GM18508 (cell line): ENCODE results near the gene CALHM3.

Experiments
- ATAC-seq: cut with Tn5 transposase; IDR thresholded peaks from one replicate; pipeline ENCODE4 v1.9.1; 2021; ENCODE audit warnings: moderate number of reproducible peaks; ENCODE audit not compliant: insufficient read depth, unreplicated experiment

Gene CALHM3

GRCh38 chr10:103451831-103452505, 27.1 kb downstream of the CALHM3 start, which contains the start of gene CALHM2:
CALHM2 (minus strand) TSS chr10:103452370; CDS start chr10:103449941, 2,429 bp downstream.
- ATAC-seq, result no peak

- ATAC-seq, result no peak
Measured at GRCh38 chr10:103451091-103451813, 27.8 kb downstream of the CALHM3 start.

- no peak for ATAC-seq
Measured at GRCh38 chr10:103450201-103450695, 28.8 kb downstream of the CALHM3 start.

- no peak for ATAC-seq
Measured at GRCh38 chr10:103449208-103450144, 29.6 kb downstream of the CALHM3 start.

GRCh38 chr10:103448746-103449145, 30.3 kb downstream of the CALHM3 start:
- no peak for ATAC-seq

- ATAC-seq, result no peak
Measured at GRCh38 chr10:103447187-103447586, 31.9 kb downstream of the CALHM3 start.

GRCh38 chr10:103445767-103446567, 33.1 kb downstream of the CALHM3 start:
- ATAC-seq, result no peak

GRCh38 chr10:103445366-103445765, 33.7 kb downstream of the CALHM3 start:
- ATAC-seq, result no peak

GRCh38 chr10:103444478-103444877, 34.6 kb downstream of the CALHM3 start:
- ATAC-seq, result no peak

GRCh38 chr10:103443475-103444185, 35.4 kb downstream of the CALHM3 start:
- ATAC-seq, result no peak

GRCh38 chr10:103442031-103442461, 37.0 kb downstream of the CALHM3 start:
- no peak for ATAC-seq

- no peak for ATAC-seq
Measured at GRCh38 chr10:103441611-103442010, 37.4 kb downstream of the CALHM3 start.

GRCh38 chr10:103441206-103441605, 37.8 kb downstream of the CALHM3 start:
- ATAC-seq, result no peak

- ATAC-seq, result no peak
Measured at GRCh38 chr10:103440416-103440815, 38.6 kb downstream of the CALHM3 start.

- ATAC-seq, result no peak
Measured at GRCh38 chr10:103439776-103440175, 39.3 kb downstream of the CALHM3 start.

- no peak for ATAC-seq
Measured at GRCh38 chr10:103433858-103434257, 45.2 kb downstream of the CALHM3 start.

GRCh38 chr10:103431902-103432301, 47.1 kb downstream of the CALHM3 start:
- no peak for ATAC-seq

- no peak for ATAC-seq
Measured at GRCh38 chr10:103429647-103430046, 49.4 kb downstream of the CALHM3 start.
